Endothelial cell of umbilical vein (primary cell): Measurements from ENCODE around the gene OR6Q1.

ENCODE experiments used
- CTCF ChIP-seq, 2 donors: IDR thresholded peaks; 1 replicate in 1 of 2; 2 replicates in 1 of 2; pipeline ENCODE4 v1.5.1; 2011; ENCODE audit warnings: low read length in 2 of 2, mild to moderate bottlenecking in 2 of 2, moderate library complexity in 2 of 2, control low read depth in 1 of 2, inconsistent platforms in 1 of 2, low read depth in 1 of 2; ENCODE audit not compliant: insufficient read depth in 1 of 2; ENCODE audit errors: extremely low read depth in 1 of 2
- EZH2 ChIP-seq: IDR thresholded peaks from 2 replicates; pipeline ENCODE4 v1.6.1; 2012; ENCODE audit warnings: borderline replicate concordance, low read depth, mild to moderate bottlenecking, moderate library complexity, low read length, inconsistent platforms; ENCODE audit not compliant: severe bottlenecking

- TF ChIP-seq EZH2, result no peak
- TF ChIP-seq CTCF (IDR thresholded peaks at IDR 0.05; ENCODE audit: extremely low read depth in 1 of 2, insufficient read depth in 1 of 2, low read depth in 1 of 2, low read length in 2 of 2), result no peak
Observed at GRCh38 chr11:58023435-58023931, 7.3 kb upstream of the OR6Q1 start, which contains the start of gene OR9Q1.
